Loucy (cell line): ENCODE measurements around the gene PSORS1C2.

Source experiments
- H2AFZ ChIP-seq: fragments of 200-600 bp; sonication (generic); 2 replicates; pipeline ENCODE4 v1.6.0; 2016; ENCODE audit warnings: antibody characterized with exemption, mild to moderate bottlenecking, low read length, moderate library complexity
- H3F3A ChIP-seq: fragments of 200-600 bp; 2 replicates; pipeline ENCODE4 v1.6.0; 2016; ENCODE audit warnings: antibody characterized with exemption, low read depth, mild to moderate bottlenecking
- H3K27me3 ChIP-seq: fragments of 200-600 bp; sonication (generic); 2 replicates; pipeline ENCODE4 v1.6.1; 2014; ENCODE audit warnings: low read length, mild to moderate bottlenecking; ENCODE audit not compliant: insufficient read depth, poor library complexity, severe bottlenecking
- H3K36me3 ChIP-seq: fragments of 200-600 bp; sonication (generic); 2 replicates; pipeline ENCODE4 v1.6.1; 2016; ENCODE audit warnings: low read length; ENCODE audit not compliant: insufficient read depth
- H3K4me1 ChIP-seq: fragments of 200-600 bp; sonication (generic); 2 replicates; pipeline ENCODE4 v1.5.1; 2014; ENCODE audit warnings: low read length, mild to moderate bottlenecking; ENCODE audit not compliant: insufficient read depth, poor library complexity, severe bottlenecking
- H3K4me2 ChIP-seq: fragments of 200-600 bp; sonication (generic); 2 replicates; pipeline ENCODE4 v1.6.0; 2014; ENCODE audit warnings: antibody characterized with exemption, low read length, low read depth, mild to moderate bottlenecking; ENCODE audit not compliant: poor library complexity, severe bottlenecking
- H3K4me3 ChIP-seq: fragments of 200-600 bp; sonication (generic); 2 replicates; pipeline ENCODE4 v1.5.1; 2014; ENCODE audit warnings: low read length, mild to moderate bottlenecking, mixed read lengths; ENCODE audit not compliant: poor library complexity, severe bottlenecking
- H3K79me2 ChIP-seq: fragments of 200-600 bp; sonication (generic); 2 replicates; pipeline ENCODE4 v1.6.1; 2014; ENCODE audit warnings: low read length; ENCODE audit not compliant: insufficient read depth
- H3K9ac ChIP-seq: fragments of 200-600 bp; sonication (generic); 2 replicates; pipeline ENCODE4 v1.6.0; 2014; ENCODE audit warnings: mild to moderate bottlenecking, low read depth, low read length, moderate library complexity; ENCODE audit not compliant: poor library complexity, severe bottlenecking
- H3K9me2 ChIP-seq: fragments of 200-600 bp; sonication (generic); replicated peaks from 2 replicates; pipeline ENCODE4 v1.6.1; 2016; ENCODE audit warnings: low read depth, low read length, mixed read lengths
- H3K9me3 ChIP-seq: fragments of 200-600 bp; sonication (generic); 2 replicates; pipeline ENCODE4 v1.6.1; 2014; ENCODE audit warnings: mild to moderate bottlenecking, antibody characterized with exemption, low read length, low read depth; ENCODE audit not compliant: insufficient read depth
- H4K20me1 ChIP-seq: fragments of 200-600 bp; sonication (generic); 2 replicates; pipeline ENCODE4 v1.6.0; 2014; ENCODE audit warnings: antibody characterized with exemption, low read length, mild to moderate bottlenecking; ENCODE audit not compliant: insufficient read depth, poor library complexity, severe bottlenecking
- CTCF ChIP-seq: fragments of 200-600 bp; sonication (generic); conservative IDR thresholded peaks from 2 replicates; pipeline ENCODE4 v1.5.1; 2014; ENCODE audit warnings: mild to moderate bottlenecking, antibody characterized with exemption, low read length
- EZH2phosphoT487 ChIP-seq: fragments of 200-600 bp; IDR thresholded peaks from 2 replicates; pipeline ENCODE4 v1.6.1; 2018; ENCODE audit warnings: antibody characterized with exemption, mild to moderate bottlenecking, moderate library complexity, borderline replicate concordance

PSORS1C2 gene

DNA sequence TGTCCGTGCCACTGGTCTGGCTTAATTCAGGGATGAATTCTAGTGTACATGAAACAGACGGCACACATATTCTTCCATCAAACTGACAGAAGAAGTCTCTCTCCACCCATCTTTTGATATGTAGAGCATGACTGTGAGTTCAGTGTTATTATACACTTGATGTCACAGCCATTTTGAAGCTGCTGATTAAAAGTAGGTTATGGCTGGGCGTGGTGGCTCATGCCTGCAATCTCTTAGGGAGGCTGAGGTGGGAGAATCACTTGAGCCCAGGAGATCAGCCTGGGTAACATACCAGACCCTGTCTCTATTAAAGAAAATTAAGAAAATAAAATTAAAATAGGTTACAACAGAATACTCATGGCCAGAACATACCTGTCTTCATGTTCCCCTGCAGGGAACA, 47.2 kb downstream of the PSORS1C2 start:
- Histone ChIP-seq H3F3A (peaks cover 11% of the 10 kb centered on the region), H3K36me3 (no peaks in the 10 kb centered on the region), H2AFZ (peak overlapping the region; percentile 21), H3K9ac (no peak overlapping the region), H4K20me1 (no peaks in the 10 kb centered on the region), H3K9me3 (no peaks in the 10 kb centered on the region), H3K4me2 (no peak overlapping the region), H3K79me2 (no peaks in the 10 kb centered on the region), H3K9me2 (no peaks in the 10 kb centered on the region), H3K4me3 (no peak overlapping the region), H3K4me1 (peaks cover 43% of the 10 kb centered on the region), H3K27me3 (no peaks in the 10 kb centered on the region)
- TF ChIP-seq CTCF (no peak), EZH2phosphoT487 (no peak)

GRCh38 chr6:31090973-31091364, 47.9 kb downstream of the PSORS1C2 start:
- Histone ChIP-seq H3K4me3 (no peak overlapping the region), H3K4me1 (peaks cover 39% of the 10 kb centered on the region), H3K4me2 (no peak overlapping the region), H3K9me3 (no peaks in the 10 kb centered on the region), H3K9me2 (no peaks in the 10 kb centered on the region), H3K27me3 (no peaks in the 10 kb centered on the region), H4K20me1 (no peaks in the 10 kb centered on the region), H2AFZ (0 out of 2 replicates have a peak overlapping the region, but pooled peaks have one; percentile 21), H3K36me3 (no peaks in the 10 kb centered on the region), H3F3A (peaks cover 11% of the 10 kb centered on the region), H3K79me2 (no peaks in the 10 kb centered on the region), H3K9ac (no peak overlapping the region)
- TF ChIP-seq CTCF (no peak), EZH2phosphoT487 (no peak)

DNA sequence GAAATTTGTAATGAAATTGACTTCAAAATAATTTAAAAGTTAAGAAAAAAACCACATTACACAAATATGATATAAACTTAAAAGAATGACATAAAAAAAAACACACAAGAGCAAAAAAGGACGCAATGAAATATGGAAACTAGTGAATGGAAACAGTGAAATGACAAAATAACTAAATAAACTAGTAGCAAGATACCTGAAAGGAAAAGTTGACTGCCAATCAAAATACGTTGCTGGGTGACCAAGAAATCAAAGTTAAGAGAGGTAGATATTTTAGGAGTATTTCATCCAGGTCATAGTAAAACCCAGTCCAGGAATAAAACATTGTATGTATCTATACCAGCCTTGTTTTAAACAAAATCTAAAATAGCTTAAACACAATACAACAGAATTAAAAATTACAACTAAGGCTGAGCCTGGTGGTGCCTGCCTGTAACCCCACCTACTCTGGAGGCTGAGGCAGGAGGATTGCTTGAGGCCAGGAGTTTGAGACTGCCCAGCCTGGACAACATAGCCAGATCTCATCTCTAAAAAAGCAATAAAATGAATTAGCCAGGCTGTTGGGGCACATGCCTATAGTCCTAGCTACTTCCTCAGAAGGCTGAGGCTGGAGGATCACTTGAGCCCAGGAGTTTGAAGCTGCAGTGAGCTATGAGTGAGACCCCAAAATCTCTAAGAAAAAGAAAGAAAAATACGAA, 48.4 kb downstream of the PSORS1C2 start:
- Histone ChIP-seq H4K20me1 (no peaks in the 10 kb centered on the region), H2AFZ (no peak overlapping the region), H3K9me2 (no peaks in the 10 kb centered on the region), H3F3A (peaks cover 11% of the 10 kb centered on the region), H3K4me2 (no peak overlapping the region), H3K4me1 (peaks cover 34% of the 10 kb centered on the region), H3K9me3 (no peaks in the 10 kb centered on the region), H3K9ac (no peak overlapping the region), H3K36me3 (no peaks in the 10 kb centered on the region), H3K79me2 (no peaks in the 10 kb centered on the region), H3K27me3 (no peaks in the 10 kb centered on the region), H3K4me3 (no peak overlapping the region)
- TF ChIP-seq EZH2phosphoT487 (no peak), CTCF (no peak)
